Upper lobe of left lung (tissue), 6 donors: ENCODE measurements around the gene CDYL. TPM values are rescaled to one million over a fixed set of nuclear protein-coding genes. Genes with fewer than 3 reads are reported as not detected.

Source experiments
- ATAC-seq, 2 donors: fragments of 200-7000 bp; cut with Tn5 transposase; one replicate each; pipeline ENCODE4 v1.9.1; 2022; ENCODE audit warnings: mild to moderate bottlenecking in 2 of 2, moderate library complexity in 2 of 2; ENCODE audit not compliant: low FRiP score in 2 of 2
- DNase-seq, 2 donors: peaks; one replicate each; pipeline ENCODE4 v3.0.0-alpha.2; 2019 to 2020
- H3K27ac ChIP-seq, 4 donors: fragments of 200-600 bp; sonication (generic); one replicate each; pipeline ENCODE4 v1.5.1; 2016 to 2019
- H3K27me3 ChIP-seq, 4 donors: fragments of 200-600 bp; sonication (generic); one replicate each; pipeline ENCODE4 v1.5.1; 2017 to 2019
- H3K36me3 ChIP-seq, 4 donors: fragments of 200-600 bp; sonication (generic); one replicate each; pipeline ENCODE4 v1.5.1; 2016 to 2019
- H3K4me1 ChIP-seq, 4 donors: fragments of 200-600 bp; sonication (generic); one replicate each; pipeline ENCODE4 v1.5.1; 2018 to 2019
- H3K4me3 ChIP-seq, 4 donors: fragments of 200-600 bp; sonication (generic); one replicate each; pipeline ENCODE4 v1.5.1; 2017 to 2019; ENCODE audit warnings: mild to moderate bottlenecking in 2 of 4, moderate library complexity in 1 of 4
- H3K9me3 ChIP-seq, 4 donors: fragments of 200-600 bp; sonication (generic); one replicate each; pipeline ENCODE4 v1.5.1; 2018 to 2019
- CTCF ChIP-seq, 6 experiments: fragments of 450-650 bp in 4 of 6; fragments of 200-600 bp in 2 of 6; sonication (generic) in 2 of 6; IDR thresholded peaks; one replicate each; pipeline ENCODE4 v1.5.1; 2016 to 2019; ENCODE audit warnings: antibody characterized with exemption in 6 of 6
- EP300 ChIP-seq, 4 donors: sonication (generic); formaldehyde crosslinking; IDR thresholded peaks; one replicate each; pipeline ENCODE4 v1.5.1; 2017; ENCODE audit warnings: antibody characterized with exemption in 4 of 4, control low read depth in 2 of 4
- POLR2A ChIP-seq, 4 donors: fragments of 450-650 bp; IDR thresholded peaks; one replicate each; pipeline ENCODE4 v1.5.1; 2016 to 2017; ENCODE audit warnings: antibody characterized with exemption in 4 of 4, mild to moderate bottlenecking in 2 of 4
- POLR2AphosphoS5 ChIP-seq, 2 donors: sonication (generic); formaldehyde crosslinking; IDR thresholded peaks; one replicate each; pipeline ENCODE4 v1.5.1; 2017; ENCODE audit warnings: antibody characterized with exemption in 2 of 2
- WGBS, 2 donors: methylation state at CpG; one replicate each; pipeline ENCODE4 v1.1.5; 2017 to 2018; 5-methylcytosine and 5-hydroxymethylcytosine counted together
- total RNA-seq, 6 donors: library from RNA; depleted of rRNA in 4 of 6; stranded (reverse); fragments of >200 nt in 4 of 6; gene quantifications; one replicate each; pipeline versions ENCODE4 v1.1.0 to v1.2.1, GENCODE V29; 2016 to 2021
- donor health status: DM: no; HTN: no; CAD: no; lungs with moderate emphysema.
- donor health status: DM: no; HTN: yes; CAD: no; lungs with severe emphysema.

The CDYL gene
- total RNA-seq, 6 donors from 2014 or later: 17.6 to 48.9 (median 32.9) TPM

GRCh38 chr6:4903121-4903520 lies 126.9 kb downstream of the CDYL start:
- Histone ChIP-seq H3K27me3 (no peaks in the 10 kb centered on the region), H3K4me3 (no peak overlapping the region), H3K9me3 (no peaks in the 10 kb centered on the region), H3K27ac (no peak overlapping the region), H3K4me1 (peaks cover 5 to 15% (median 15%) of the 10 kb centered on the region in 4 donors), H3K36me3 (peaks cover 0 to 5% (median 4%) of the 10 kb centered on the region in 4 donors)
- 93 to 97% methylated on average over 9 of the region's 9 CpGs for WGBS, 2 donors
- DNase-seq (no peak), ATAC-seq (no peak)
- TF ChIP-seq EP300 (IDR thresholded peaks at IDR 0.05): no peak
- no peak for TF ChIP-seq POLR2AphosphoS5 (IDR thresholded peaks at IDR 0.05)
- no peak for TF ChIP-seq POLR2A (IDR thresholded peaks at IDR 0.05)
- no peak for TF ChIP-seq CTCF (IDR thresholded peaks at IDR 0.05)

GRCh38 chr6:4903751-4904370 lies 127.7 kb downstream of the CDYL start:
- 79 to 88% methylated on average over 8 to 12 of the region's 12 CpGs for WGBS, 2 donors
- no peak for ATAC-seq

GRCh38 chr6:4904461-4905025 lies 128.3 kb downstream of the CDYL start:
- no peak for ATAC-seq
- TF ChIP-seq CTCF (IDR thresholded peaks at IDR 0.05) (no peak), POLR2A (IDR thresholded peaks at IDR 0.05) (no peak), POLR2AphosphoS5 (IDR thresholded peaks at IDR 0.05) (no peak), EP300 (IDR thresholded peaks at IDR 0.05) (no peak)
- peaks cover 0 to 8% (median 0%) of the 10 kb centered on the region in 4 donors for H3K36me3 ChIP-seq
- H3K27me3 ChIP-seq: no peaks in the 10 kb centered on the region
- no peak overlapping the region for H3K27ac ChIP-seq
- 92 to 94% methylated on average over 12 of the region's 12 CpGs for WGBS, 2 donors
- H3K4me3 ChIP-seq: no peak overlapping the region
- H3K9me3 ChIP-seq: no peaks in the 10 kb centered on the region
- peaks cover 5 to 15% (median 15%) of the 10 kb centered on the region in 4 donors for H3K4me1 ChIP-seq
- no peak for DNase-seq

More at GRCh38 chr6:4903751-4904370, 127.7 kb downstream of the CDYL start:
- Histone ChIP-seq H3K4me1 (peaks cover 5 to 15% (median 15%) of the 10 kb centered on the region in 4 donors), H3K36me3 (peaks cover 0 to 7% (median 0%) of the 10 kb centered on the region in 4 donors), H3K27me3 (no peaks in the 10 kb centered on the region), H3K4me3 (no peak overlapping the region), H3K9me3 (no peaks in the 10 kb centered on the region), H3K27ac (no peak overlapping the region)
- no peak for DNase-seq
- TF ChIP-seq EP300 (IDR thresholded peaks at IDR 0.05): no peak
- TF ChIP-seq POLR2AphosphoS5 (IDR thresholded peaks at IDR 0.05): no peak
- TF ChIP-seq CTCF (IDR thresholded peaks at IDR 0.05): no peak
- TF ChIP-seq POLR2A (IDR thresholded peaks at IDR 0.05): no peak

GRCh38 chr6:4905826-4906225 lies 129.6 kb downstream of the CDYL start:
- no peak for DNase-seq
- Histone ChIP-seq H3K4me1 (peaks cover 5 to 25% (median 16%) of the 10 kb centered on the region in 4 donors), H3K36me3 (peaks cover 0 to 8% (median 0%) of the 10 kb centered on the region in 4 donors), H3K4me3 (no peak overlapping the region), H3K9me3 (no peaks in the 10 kb centered on the region), H3K27me3 (no peaks in the 10 kb centered on the region), H3K27ac (no peak overlapping the region)
- 71 to 90% methylated on average over 3 of the region's 3 CpGs for WGBS, 2 donors
- no peak for ATAC-seq
- no peak for TF ChIP-seq EP300 (IDR thresholded peaks at IDR 0.05)

DNA sequence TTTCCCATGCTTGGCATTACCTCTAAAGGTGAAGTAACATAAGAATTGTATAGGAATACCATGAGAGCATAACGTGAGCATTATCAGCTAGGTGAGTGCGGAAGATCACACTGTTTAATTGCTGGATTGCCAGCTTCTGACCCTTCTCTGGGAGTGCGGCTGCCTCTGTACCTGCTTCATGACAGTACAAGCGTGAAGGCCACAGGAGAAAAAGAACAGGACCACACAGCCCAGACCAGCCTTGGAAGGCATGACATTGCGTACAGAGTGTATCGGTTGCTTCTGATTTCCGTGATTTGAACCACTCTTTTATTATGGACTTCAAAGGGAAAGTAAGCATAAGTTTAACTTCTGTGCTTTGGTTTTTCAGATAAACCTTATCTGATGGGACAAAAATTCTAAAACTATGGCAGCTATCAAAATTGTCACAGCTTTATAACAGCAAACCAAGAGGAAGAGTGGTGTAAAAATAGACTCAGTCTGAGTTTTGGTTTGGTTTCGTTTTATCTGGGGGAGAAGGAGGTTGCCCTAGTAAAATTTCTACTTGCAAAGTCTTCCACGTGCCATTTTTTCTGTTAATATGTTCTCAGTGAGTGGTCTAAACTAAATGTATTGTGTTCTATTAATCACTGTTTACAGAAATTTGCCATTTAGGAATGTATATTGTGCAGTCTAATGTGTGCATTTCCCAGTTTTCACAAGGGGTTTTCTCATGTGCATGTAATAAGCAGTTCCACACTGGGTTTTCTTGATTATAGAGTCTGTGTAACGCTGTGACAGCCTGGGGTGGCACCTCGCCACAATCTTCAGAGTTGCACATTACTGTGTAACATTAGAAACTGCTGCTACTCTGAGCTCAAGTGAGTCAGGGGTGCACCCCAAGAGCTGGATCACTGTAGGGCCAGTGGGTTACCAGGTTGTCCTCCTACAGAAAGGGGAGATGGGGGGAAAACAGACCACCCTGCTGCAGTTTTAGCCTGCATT lies 130.4 kb downstream of the CDYL start:
- DNase-seq: no peak
- H3K4me3 ChIP-seq: peak overlapping the region in 2 of 4 donors; percentile 10 to 19

More for the DNA sequence above, 130.4 kb downstream of the CDYL start:
- TF ChIP-seq POLR2A (IDR thresholded peaks at IDR 0.05) (no peak), EP300 (IDR thresholded peaks at IDR 0.05) (no peak), CTCF (IDR thresholded peaks at IDR 0.05) (no peak), POLR2AphosphoS5 (IDR thresholded peaks at IDR 0.05) (no peak)
- Histone ChIP-seq H3K27ac (no peak overlapping the region), H3K27me3 (no peaks in the 10 kb centered on the region), H3K36me3 (peaks cover 0 to 8% (median 0%) of the 10 kb centered on the region in 4 donors), H3K4me1 (peaks cover 5 to 31% (median 14%) of the 10 kb centered on the region in 4 donors), H3K9me3 (no peaks in the 10 kb centered on the region)
- ATAC-seq: no peak
- 63 to 64% methylated on average over 11 of the region's 11 CpGs for WGBS, 2 donors
